Bronchial epithelial cell (primary cell): ENCODE results near the gene C5AR1. TPM values are rescaled to one million over a fixed set of nuclear protein-coding genes. Genes with fewer than 3 reads are reported as not detected.
"Not testable (repeated sequence)": the region's sequence is repeated elsewhere in the genome, so short reads cannot be mapped to it uniquely, and the experiment has no call there.

Source experiments
- DNase-seq: peaks from one replicate; pipeline ENCODE4 v3.0.0-alpha.2; 2010; ENCODE audit warnings: low read depth
- FAIRE-seq: peaks from 2 replicates; lab custom pipeline; 2011; peaks lifted over from hg19 to GRCh38; lab: Jason Lieb, UNC
- H3K27me3 ChIP-seq: 2 replicates; pipeline ENCODE4 v1.5.1; 2011; ENCODE audit warnings: low read length; ENCODE audit not compliant: control insufficient read depth, insufficient read depth
- H3K36me3 ChIP-seq: 2 replicates; pipeline ENCODE4 v1.5.1; 2011; ENCODE audit warnings: low read length; ENCODE audit not compliant: control insufficient read depth, insufficient read depth
- H3K4me3 ChIP-seq: 2 replicates; pipeline ENCODE4 v1.5.1; 2011; ENCODE audit warnings: mild to moderate bottlenecking, low read depth, low read length, control low read depth
- total RNA-seq: library from RNA; depleted of rRNA; stranded (reverse); fragments of >200 nt; gene quantifications from 2 replicates; pipeline ENCODE4 v1.2.1, GENCODE V29; 2014
- TF ChIP-seq, protein P1 (sequence below): IDR thresholded peaks from 2 replicates; pipeline ENCODE4 v1.5.1; 2011; ENCODE audit warnings: mild to moderate bottlenecking, moderate library complexity, low read length, control low read depth, inconsistent platforms; ENCODE audit not compliant: insufficient read depth, severe bottlenecking

Gene C5AR1
- total RNA-seq, 1 donor from 2014 or later = under 0.01 TPM

DNA sequence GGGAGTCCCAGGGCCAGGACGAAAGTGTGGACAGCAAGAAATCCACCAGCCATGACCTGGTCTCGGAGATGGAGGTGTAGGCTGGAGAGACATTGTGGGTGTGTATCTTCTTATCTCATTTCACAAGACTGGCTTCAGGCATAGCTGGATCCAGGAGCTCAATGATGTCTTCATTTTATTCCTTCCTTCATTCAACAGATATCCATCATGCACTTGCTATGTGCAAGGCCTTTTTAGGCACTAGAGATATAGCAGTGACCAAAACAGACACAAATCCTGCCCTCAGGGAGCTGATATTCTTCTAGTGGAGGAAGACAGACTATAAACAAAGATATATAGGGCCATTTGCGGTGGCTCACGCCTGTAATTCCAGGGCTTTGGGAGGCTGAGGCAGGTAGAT, 32.1 kb downstream of the C5AR1 start:
- DNase-seq = no peak
- no peaks in the 10 kb centered on the region for H3K36me3 ChIP-seq
- TF ChIP-seq, protein P1, sequence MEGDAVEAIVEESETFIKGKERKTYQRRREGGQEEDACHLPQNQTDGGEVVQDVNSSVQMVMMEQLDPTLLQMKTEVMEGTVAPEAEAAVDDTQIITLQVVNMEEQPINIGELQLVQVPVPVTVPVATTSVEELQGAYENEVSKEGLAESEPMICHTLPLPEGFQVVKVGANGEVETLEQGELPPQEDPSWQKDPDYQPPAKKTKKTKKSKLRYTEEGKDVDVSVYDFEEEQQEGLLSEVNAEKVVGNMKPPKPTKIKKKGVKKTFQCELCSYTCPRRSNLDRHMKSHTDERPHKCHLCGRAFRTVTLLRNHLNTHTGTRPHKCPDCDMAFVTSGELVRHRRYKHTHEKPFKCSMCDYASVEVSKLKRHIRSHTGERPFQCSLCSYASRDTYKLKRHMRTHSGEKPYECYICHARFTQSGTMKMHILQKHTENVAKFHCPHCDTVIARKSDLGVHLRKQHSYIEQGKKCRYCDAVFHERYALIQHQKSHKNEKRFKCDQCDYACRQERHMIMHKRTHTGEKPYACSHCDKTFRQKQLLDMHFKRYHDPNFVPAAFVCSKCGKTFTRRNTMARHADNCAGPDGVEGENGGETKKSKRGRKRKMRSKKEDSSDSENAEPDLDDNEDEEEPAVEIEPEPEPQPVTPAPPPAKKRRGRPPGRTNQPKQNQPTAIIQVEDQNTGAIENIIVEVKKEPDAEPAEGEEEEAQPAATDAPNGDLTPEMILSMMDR = no peak
- H3K27me3 ChIP-seq = no peaks in the 10 kb centered on the region
- no peak for FAIRE-seq
- H3K4me3 ChIP-seq = no peak overlapping the region

GRCh38 chr19:47343194-47343802, 33.6 kb downstream of the C5AR1 start:
- FAIRE-seq (no peak), DNase-seq (no peak)
- Histone ChIP-seq H3K27me3 (no peaks in the 10 kb centered on the region), H3K4me3 (no peak overlapping the region), H3K36me3 (no peaks in the 10 kb centered on the region)
- TF ChIP-seq, protein P1 = no peak

DNA sequence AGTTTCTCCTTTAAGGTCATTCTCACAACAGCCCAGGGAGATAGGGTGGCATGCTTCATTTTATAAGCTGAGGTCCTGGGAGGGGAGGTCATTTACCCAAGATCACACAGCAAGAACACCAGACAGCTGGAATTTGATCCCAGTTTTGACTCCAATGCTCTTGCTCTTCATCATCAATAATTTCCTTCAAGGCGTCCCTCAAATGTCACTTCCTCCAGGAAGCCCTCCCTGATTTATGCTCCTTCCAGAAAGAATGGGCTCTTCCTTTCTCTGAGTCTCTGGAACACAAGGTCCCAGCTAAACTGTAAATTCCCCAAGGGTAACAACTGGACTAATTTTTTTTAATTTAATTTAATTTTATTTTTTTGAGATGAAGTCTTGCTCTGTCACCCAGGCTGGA, 34.8 kb downstream of the C5AR1 start:
- Histone ChIP-seq H3K27me3 (no peaks in the 10 kb centered on the region), H3K36me3 (no peaks in the 10 kb centered on the region), H3K4me3 (no peak overlapping the region)
- FAIRE-seq (no peak), DNase-seq (no peak)
- TF ChIP-seq, protein P1 = no peak

- not testable (repeated sequence) for DNase-seq
These were observed 36.4 kb downstream of the C5AR1 start for GRCh38 chr19:47346024-47346423.

GRCh38 chr19:47348819-47349795, 39.4 kb downstream of the C5AR1 start, which contains the start of gene DHX34:
Gene DHX34, plus strand, starts transcription at chr19:47349315. Its CDS starts 3,716 bp downstream, at chr19:47353031.
- H3K4me3 ChIP-seq = peak within 1 kb of the TSS; percentile 85
- DNase-seq (peak; percentile 98), FAIRE-seq (no peak)

More at GRCh38 chr19:47346024-47346423, 36.4 kb downstream of the C5AR1 start:
- H3K4me3 ChIP-seq, H3K27me3 ChIP-seq, H3K36me3 ChIP-seq, FAIRE-seq: not testable (repeated sequence)

More at GRCh38 chr19:47348819-47349795, 39.4 kb downstream of the C5AR1 start, which contains the start of gene DHX34:
- Histone ChIP-seq H3K27me3 (no peaks in the 10 kb centered on the region), H3K36me3 (peaks cover 10% of the 10 kb centered on the region)
- TF ChIP-seq, protein P1 = peak; percentile 99
